PFSK-1 (cell line): ENCODE results near the gene LRRC4B.

Source experiments
- FOXP2 ChIP-seq: optimal IDR thresholded peaks from 2 replicates; pipeline ENCODE3; 2011; ENCODE audit warnings: borderline replicate concordance, control low read depth, inconsistent platforms; ENCODE audit not compliant: insufficient read depth; ENCODE audit errors: extremely low read length, extremely low read depth
- POLR2AphosphoS5 ChIP-seq: IDR thresholded peaks from 2 replicates; pipeline ENCODE4 v1.6.1; 2012; ENCODE audit warnings: low read depth, mild to moderate bottlenecking, control low read depth, low read length, moderate library complexity
- SIN3A ChIP-seq: IDR thresholded peaks from 2 replicates; pipeline ENCODE4 v1.6.1; 2012; ENCODE audit warnings: mild to moderate bottlenecking, low read length, moderate library complexity, borderline replicate concordance; ENCODE audit not compliant: insufficient read depth
- TAF1 ChIP-seq: IDR thresholded peaks from 2 replicates; pipeline ENCODE4 v1.6.1; 2012; ENCODE audit warnings: low read length, control low read depth, borderline replicate concordance; ENCODE audit not compliant: insufficient read depth

DNA sequence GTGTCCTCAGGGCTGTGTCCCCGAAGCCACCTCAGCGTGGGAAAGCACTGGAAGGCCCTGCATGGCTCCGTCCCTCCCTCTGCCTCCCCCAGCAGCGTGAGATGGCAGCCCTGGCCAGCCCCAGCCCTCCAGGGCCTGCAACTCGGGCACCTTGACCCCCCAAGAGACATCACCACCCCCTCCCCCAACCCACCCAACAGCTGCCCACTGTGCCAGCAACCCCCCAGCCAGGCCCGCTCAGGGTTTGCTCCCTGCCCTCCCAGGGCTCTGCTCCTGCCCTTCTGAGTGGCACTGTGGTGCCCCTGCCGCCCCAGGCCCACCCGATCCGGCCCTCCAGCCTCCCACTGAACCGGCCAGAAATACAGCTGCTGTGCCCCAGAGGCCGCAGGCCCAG, 53.1 kb downstream of the LRRC4B start:
- TF ChIP-seq POLR2AphosphoS5: no peak
- no peak for TF ChIP-seq TAF1
- no peak for TF ChIP-seq SIN3A
- no peak for TF ChIP-seq FOXP2
